Aortic smooth muscle cell (primary cell): ENCODE measurements around the gene PTCD3. TPM values are rescaled to one million over a fixed set of nuclear protein-coding genes. Genes with fewer than 3 reads are reported as not detected.

Experiments used
- total RNA-seq: library from RNA; depleted of rRNA; stranded (reverse); fragments of >200 nt; gene quantifications from 2 replicates; pipeline ENCODE4 v1.2.3, GENCODE V29; 2014

Gene PTCD3
- total RNA-seq, result 73.3 and 79.6 TPM in 2 replicates

GRCh38 chr2:86105969-86106945 is at the start of gene PTCD3:
TSS of gene PTCD3 (plus strand) at chr2:86106235. CDS start at chr2:86106248, 13 bp downstream.

GRCh38 chr2:86105252-86105968 is 625 bp upstream of the PTCD3 start, which contains the start of gene POLR1A:
TSS of gene POLR1A (minus strand) at chr2:86105886. CDS start at chr2:86105776, 110 bp downstream.

Other genes starting within 250 kb of the PTCD3 start
- gene ST3GAL5, start 217.2 kb upstream of the PTCD3 start, total RNA-seq, result 5.5 and 13.3 TPM in 2 replicates
- 11.5 and 12.3 TPM in 2 replicates for gene POLR1A, start 349 bp upstream of the PTCD3 start, total RNA-seq
- 45.4 and 52.5 TPM in 2 replicates for gene IMMT, start 89.2 kb downstream of the PTCD3 start, total RNA-seq
- gene MRPL35, start 93.2 kb downstream of the PTCD3 start, total RNA-seq, result 20.3 and 22.9 TPM in 2 replicates
- 0.26 and 0.50 TPM in 2 replicates for gene REEP1, start 231.4 kb downstream of the PTCD3 start, total RNA-seq